ENCODE results near the gene AOAH. TPM values are rescaled to one million over a fixed set of nuclear protein-coding genes. Genes with fewer than 3 reads are reported as not detected.

AOAH gene
- total and polyA plus RNA-seq, 9 of the 15 experiments (the other 6 are each of a cell fraction or from before 2014, with no cell fraction given): not detected

DNA sequence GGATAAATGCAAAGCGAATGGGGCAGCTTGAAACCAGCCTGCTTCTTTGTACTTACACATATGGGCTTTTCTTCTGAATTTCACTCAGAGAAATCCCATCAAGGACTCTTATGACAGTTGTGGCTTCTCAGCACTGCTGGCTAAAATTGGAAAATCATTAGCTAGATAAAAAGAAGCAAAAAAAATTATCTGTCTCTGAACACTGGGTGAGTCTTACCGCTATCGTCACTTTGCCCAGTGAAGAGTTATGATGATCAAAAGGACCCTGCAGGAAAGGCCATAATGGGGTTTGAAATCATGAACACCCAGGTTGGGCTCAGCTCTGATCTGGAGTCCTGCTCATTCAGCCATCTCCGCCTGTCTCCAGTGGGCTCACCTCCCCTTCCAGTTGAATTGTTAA, 34.3 kb downstream of the AOAH start (continued):
- TF ChIP-seq, protein P1, sequence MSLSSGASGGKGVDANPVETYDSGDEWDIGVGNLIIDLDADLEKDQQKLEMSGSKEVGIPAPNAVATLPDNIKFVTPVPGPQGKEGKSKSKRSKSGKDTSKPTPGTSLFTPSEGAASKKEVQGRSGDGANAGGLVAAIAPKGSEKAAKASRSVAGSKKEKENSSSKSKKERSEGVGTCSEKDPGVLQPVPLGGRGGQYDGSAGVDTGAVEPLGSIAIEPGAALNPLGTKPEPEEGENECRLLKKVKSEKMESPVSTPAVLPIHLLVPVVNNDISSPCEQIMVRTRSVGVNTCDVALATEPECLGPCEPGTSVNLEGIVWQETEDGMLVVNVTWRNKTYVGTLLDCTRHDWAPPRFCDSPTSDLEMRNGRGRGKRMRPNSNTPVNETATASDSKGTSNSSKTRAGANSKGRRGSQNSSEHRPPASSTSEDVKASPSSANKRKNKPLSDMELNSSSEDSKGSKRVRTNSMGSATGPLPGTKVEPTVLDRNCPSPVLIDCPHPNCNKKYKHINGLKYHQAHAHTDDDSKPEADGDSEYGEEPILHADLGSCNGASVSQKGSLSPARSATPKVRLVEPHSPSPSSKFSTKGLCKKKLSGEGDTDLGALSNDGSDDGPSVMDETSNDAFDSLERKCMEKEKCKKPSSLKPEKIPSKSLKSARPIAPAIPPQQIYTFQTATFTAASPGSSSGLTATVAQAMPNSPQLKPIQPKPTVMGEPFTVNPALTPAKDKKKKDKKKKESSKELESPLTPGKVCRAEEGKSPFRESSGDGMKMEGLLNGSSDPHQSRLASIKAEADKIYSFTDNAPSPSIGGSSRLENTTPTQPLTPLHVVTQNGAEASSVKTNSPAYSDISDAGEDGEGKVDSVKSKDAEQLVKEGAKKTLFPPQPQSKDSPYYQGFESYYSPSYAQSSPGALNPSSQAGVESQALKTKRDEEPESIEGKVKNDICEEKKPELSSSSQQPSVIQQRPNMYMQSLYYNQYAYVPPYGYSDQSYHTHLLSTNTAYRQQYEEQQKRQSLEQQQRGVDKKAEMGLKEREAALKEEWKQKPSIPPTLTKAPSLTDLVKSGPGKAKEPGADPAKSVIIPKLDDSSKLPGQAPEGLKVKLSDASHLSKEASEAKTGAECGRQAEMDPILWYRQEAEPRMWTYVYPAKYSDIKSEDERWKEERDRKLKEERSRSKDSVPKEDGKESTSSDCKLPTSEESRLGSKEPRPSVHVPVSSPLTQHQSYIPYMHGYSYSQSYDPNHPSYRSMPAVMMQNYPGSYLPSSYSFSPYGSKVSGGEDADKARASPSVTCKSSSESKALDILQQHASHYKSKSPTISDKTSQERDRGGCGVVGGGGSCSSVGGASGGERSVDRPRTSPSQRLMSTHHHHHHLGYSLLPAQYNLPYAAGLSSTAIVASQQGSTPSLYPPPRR (CRISPR knock-in tag; IDR thresholded peaks at IDR 0.05; ENCODE audit: borderline replicate concordance): no peak
- TF ChIP-seq SRSF7 (optimal IDR thresholded peaks at IDR 0.05; ENCODE audit: low read depth, low read length) (no peak), ETV5 (CRISPR knock-in tag; IDR thresholded peaks at IDR 0.05; ENCODE audit: low read depth) (no peak), MYNN (IDR thresholded peaks at IDR 0.05) (no peak), MYNN (CRISPR knock-in tag; IDR thresholded peaks at IDR 0.05) (no peak), SNIP1 (IDR thresholded peaks at IDR 0.05; ENCODE audit: low read depth) (no peak), MCM3 (IDR thresholded peaks at IDR 0.05) (no peak)
- TF ChIP-seq, protein P2, sequence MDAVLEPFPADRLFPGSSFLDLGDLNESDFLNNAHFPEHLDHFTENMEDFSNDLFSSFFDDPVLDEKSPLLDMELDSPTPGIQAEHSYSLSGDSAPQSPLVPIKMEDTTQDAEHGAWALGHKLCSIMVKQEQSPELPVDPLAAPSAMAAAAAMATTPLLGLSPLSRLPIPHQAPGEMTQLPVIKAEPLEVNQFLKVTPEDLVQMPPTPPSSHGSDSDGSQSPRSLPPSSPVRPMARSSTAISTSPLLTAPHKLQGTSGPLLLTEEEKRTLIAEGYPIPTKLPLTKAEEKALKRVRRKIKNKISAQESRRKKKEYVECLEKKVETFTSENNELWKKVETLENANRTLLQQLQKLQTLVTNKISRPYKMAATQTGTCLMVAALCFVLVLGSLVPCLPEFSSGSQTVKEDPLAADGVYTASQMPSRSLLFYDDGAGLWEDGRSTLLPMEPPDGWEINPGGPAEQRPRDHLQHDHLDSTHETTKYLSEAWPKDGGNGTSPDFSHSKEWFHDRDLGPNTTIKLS (IDR thresholded peaks at IDR 0.05; ENCODE audit: borderline replicate concordance, low read depth): no peak
- TF ChIP-seq, protein P3, sequence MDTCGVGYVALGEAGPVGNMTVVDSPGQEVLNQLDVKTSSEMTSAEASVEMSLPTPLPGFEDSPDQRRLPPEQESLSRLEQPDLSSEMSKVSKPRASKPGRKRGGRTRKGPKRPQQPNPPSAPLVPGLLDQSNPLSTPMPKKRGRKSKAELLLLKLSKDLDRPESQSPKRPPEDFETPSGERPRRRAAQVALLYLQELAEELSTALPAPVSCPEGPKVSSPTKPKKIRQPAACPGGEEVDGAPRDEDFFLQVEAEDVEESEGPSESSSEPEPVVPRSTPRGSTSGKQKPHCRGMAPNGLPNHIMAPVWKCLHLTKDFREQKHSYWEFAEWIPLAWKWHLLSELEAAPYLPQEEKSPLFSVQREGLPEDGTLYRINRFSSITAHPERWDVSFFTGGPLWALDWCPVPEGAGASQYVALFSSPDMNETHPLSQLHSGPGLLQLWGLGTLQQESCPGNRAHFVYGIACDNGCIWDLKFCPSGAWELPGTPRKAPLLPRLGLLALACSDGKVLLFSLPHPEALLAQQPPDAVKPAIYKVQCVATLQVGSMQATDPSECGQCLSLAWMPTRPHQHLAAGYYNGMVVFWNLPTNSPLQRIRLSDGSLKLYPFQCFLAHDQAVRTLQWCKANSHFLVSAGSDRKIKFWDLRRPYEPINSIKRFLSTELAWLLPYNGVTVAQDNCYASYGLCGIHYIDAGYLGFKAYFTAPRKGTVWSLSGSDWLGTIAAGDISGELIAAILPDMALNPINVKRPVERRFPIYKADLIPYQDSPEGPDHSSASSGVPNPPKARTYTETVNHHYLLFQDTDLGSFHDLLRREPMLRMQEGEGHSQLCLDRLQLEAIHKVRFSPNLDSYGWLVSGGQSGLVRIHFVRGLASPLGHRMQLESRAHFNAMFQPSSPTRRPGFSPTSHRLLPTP (IDR thresholded peaks at IDR 0.05; ENCODE audit: borderline replicate concordance, extremely low read depth, insufficient read length): no peak
